ENCODE measurements around the gene FBXL3.
A peak's percentile ranks its signal among the peaks of the same experiment; 100 is the strongest.

FBXL3 gene, protein sequence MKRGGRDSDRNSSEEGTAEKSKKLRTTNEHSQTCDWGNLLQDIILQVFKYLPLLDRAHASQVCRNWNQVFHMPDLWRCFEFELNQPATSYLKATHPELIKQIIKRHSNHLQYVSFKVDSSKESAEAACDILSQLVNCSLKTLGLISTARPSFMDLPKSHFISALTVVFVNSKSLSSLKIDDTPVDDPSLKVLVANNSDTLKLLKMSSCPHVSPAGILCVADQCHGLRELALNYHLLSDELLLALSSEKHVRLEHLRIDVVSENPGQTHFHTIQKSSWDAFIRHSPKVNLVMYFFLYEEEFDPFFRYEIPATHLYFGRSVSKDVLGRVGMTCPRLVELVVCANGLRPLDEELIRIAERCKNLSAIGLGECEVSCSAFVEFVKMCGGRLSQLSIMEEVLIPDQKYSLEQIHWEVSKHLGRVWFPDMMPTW
- 81.1 to 133 (median 82.1) reads per million in 3 donors for total RNA-seq

- DNase-seq: peak; percentile 76 to 80 (median 77)
- Histone ChIP-seq H3K4me1 (ENCODE audit: control insufficient read depth, insufficient read depth, low read length, poor library complexity, severe bottlenecking) (peaks cover 23% of the 10 kb centered on the region), H3K27me3 (replicated peaks; ENCODE audit: control insufficient read depth, insufficient read depth, low read length, poor library complexity, severe bottlenecking) (no peaks in the 10 kb centered on the region), H3K4me3 (ENCODE audit: insufficient read depth, low read depth, low read length, poor library complexity, severe bottlenecking) (peak within 1 kb of the TSS; percentile 87), H3K36me3 (ENCODE audit: control insufficient read depth, insufficient read depth, low read length) (no peaks in the 10 kb centered on the region), H3K9me3 (ENCODE audit: control insufficient read depth, low read length) (no peaks in the 10 kb centered on the region), H3K27ac (ENCODE audit: insufficient read depth, low read length, poor library complexity, severe bottlenecking) (peak within 1 kb of the TSS; percentile 98)
These were observed at the start of gene FBXL3 for GRCh38 chr13:77026861-77027621. Gene FBXL3, minus strand, starts transcription at chr13:77027159. Its CDS starts 5,299 bp downstream, at chr13:77021860.

DNA sequence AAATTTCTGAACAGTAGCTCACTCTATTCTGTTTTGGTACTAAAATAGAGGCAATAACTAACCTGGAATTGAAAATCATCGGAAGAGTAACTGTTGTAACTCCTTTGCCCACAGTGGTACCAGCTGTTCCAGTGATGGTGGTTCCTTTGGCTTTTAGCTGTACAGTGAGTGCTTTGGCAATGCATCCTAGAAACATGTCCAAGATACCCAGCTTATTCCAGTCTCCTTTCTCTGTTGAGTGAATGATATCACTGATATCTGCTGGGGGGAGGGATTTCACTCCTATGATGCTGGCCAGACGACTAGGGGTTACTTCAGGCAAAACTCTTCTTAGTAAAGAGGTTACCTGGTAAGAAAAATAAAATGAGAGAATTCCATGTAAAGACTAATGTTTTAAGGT is 40.6 kb upstream of the FBXL3 start:
- no peak overlapping the region for H3K27ac ChIP-seq (ENCODE audit: insufficient read depth, low read length, poor library complexity, severe bottlenecking)
- no peaks in the 10 kb centered on the region for H3K4me1 ChIP-seq (ENCODE audit: control insufficient read depth, insufficient read depth, low read length, poor library complexity, severe bottlenecking)
- DNase-seq: no peak
- peaks cover 69% of the 10 kb centered on the region for H3K36me3 ChIP-seq (ENCODE audit: control insufficient read depth, insufficient read depth, low read length)
- no peaks in the 10 kb centered on the region for H3K9me3 ChIP-seq (ENCODE audit: control insufficient read depth, low read length)
- no peaks in the 10 kb centered on the region for H3K27me3 ChIP-seq (replicated peaks; ENCODE audit: control insufficient read depth, insufficient read depth, low read length, poor library complexity, severe bottlenecking)
- no peak overlapping the region for H3K4me3 ChIP-seq (ENCODE audit: insufficient read depth, low read depth, low read length, poor library complexity, severe bottlenecking)

DNA sequence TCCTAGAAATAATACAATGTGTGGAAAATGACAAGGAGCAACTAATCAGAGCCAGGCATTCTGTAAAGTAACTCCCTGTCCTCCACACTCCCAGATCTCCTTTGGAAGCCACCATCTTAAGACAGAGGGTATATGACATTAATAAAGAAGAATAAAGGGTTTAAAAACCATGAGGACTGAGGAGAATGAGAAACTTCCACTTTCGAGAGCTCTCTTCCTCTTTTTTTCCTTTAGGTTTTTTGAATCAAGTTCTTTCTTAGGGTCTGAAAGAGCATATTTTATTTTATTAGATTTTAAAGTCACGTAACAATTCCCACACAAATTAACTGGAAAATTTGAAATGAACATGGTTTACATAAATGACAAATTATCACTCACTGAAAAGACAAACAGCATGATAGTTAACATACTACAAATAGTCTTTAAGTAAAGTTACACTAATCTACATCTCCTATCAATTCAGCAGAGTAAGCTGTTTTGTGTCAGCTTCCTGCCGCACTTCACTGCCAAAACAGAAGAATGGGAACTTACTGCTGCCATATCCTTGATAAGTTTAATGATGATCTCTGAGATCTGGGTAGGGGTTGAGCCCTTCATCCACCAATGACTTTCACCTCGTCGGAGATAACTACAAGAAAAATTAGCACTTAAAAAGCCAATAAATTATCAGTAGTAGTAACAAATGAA is 38.6 kb upstream of the FBXL3 start:
- Histone ChIP-seq H3K36me3 (ENCODE audit: control insufficient read depth, insufficient read depth, low read length) (peaks cover 84% of the 10 kb centered on the region), H3K27ac (ENCODE audit: insufficient read depth, low read length, poor library complexity, severe bottlenecking) (no peak overlapping the region), H3K4me1 (ENCODE audit: control insufficient read depth, insufficient read depth, low read length, poor library complexity, severe bottlenecking) (no peaks in the 10 kb centered on the region), H3K27me3 (replicated peaks; ENCODE audit: control insufficient read depth, insufficient read depth, low read length, poor library complexity, severe bottlenecking) (no peaks in the 10 kb centered on the region), H3K9me3 (ENCODE audit: control insufficient read depth, low read length) (no peaks in the 10 kb centered on the region), H3K4me3 (ENCODE audit: insufficient read depth, low read depth, low read length, poor library complexity, severe bottlenecking) (no peak overlapping the region)
- no peak for DNase-seq

DNA sequence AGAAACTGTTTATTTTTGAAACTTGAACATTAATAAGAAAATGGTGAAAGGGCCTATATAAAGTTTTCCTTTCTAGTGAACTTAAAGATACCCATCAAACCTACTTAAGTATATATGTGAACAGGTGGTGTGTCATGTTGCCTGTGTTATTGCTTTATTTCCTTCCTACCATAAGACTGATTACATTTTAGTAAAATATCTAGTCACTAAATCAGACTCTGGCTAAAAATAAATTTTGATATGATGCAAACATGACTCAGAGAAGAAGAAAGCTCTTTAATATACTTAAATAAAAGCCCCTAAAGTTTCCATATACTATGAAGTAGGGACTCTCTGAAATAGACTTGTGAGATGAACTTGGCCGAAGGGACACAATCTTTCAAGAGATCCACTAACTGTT is 35.1 kb upstream of the FBXL3 start:
- DNase-seq: no peak
- Histone ChIP-seq H3K36me3 (ENCODE audit: control insufficient read depth, insufficient read depth, low read length) (peaks cover 72% of the 10 kb centered on the region), H3K9me3 (ENCODE audit: control insufficient read depth, low read length) (no peaks in the 10 kb centered on the region), H3K27ac (ENCODE audit: insufficient read depth, low read length, poor library complexity, severe bottlenecking) (no peak overlapping the region), H3K27me3 (replicated peaks; ENCODE audit: control insufficient read depth, insufficient read depth, low read length, poor library complexity, severe bottlenecking) (no peaks in the 10 kb centered on the region), H3K4me3 (ENCODE audit: insufficient read depth, low read depth, low read length, poor library complexity, severe bottlenecking) (no peak overlapping the region), H3K4me1 (ENCODE audit: control insufficient read depth, insufficient read depth, low read length, poor library complexity, severe bottlenecking) (no peaks in the 10 kb centered on the region)

DNA sequence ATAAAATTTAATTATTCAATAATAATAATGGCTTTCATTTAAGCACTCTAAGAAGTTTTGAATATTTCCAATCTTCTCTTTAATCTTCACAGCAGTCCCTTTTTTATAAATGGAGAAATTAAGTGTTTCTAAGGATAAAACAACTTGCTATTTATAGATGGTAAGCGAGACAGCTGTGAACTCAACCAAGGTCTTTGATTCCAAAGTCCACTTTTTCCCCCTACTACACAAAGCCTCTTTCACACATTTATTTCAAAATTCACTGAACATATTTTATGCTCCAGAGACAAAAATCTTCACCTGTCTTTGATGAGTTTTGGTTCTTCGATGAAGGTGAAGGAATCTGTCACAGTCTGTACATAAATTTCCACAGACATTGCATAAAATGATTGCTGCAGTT is 34.4 kb upstream of the FBXL3 start:
- Histone ChIP-seq H3K36me3 (ENCODE audit: control insufficient read depth, insufficient read depth, low read length) (peaks cover 74% of the 10 kb centered on the region), H3K27me3 (replicated peaks; ENCODE audit: control insufficient read depth, insufficient read depth, low read length, poor library complexity, severe bottlenecking) (no peaks in the 10 kb centered on the region), H3K4me3 (ENCODE audit: insufficient read depth, low read depth, low read length, poor library complexity, severe bottlenecking) (no peak overlapping the region), H3K4me1 (ENCODE audit: control insufficient read depth, insufficient read depth, low read length, poor library complexity, severe bottlenecking) (no peaks in the 10 kb centered on the region), H3K27ac (ENCODE audit: insufficient read depth, low read length, poor library complexity, severe bottlenecking) (no peak overlapping the region), H3K9me3 (ENCODE audit: control insufficient read depth, low read length) (no peaks in the 10 kb centered on the region)
- DNase-seq: no peak

DNA sequence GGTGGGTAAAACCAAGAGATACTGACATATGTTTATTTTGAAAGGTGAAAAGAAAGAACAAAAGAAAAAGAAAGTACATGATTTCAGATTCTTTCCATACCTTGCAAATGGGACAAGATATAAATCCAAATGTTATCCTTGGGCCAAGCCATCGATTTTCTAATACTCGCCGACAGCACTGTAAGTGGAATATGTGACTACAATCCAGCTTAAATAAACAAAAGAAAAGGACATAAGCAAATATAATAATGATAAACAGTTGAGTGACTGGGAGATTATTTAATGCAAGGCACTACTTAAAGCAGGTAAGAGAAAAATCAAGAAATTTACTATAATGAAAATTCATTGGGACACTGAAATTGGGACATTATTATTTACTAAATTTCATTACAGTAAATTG is 29.9 kb upstream of the FBXL3 start:
- no peak for DNase-seq
- Histone ChIP-seq H3K9me3 (ENCODE audit: control insufficient read depth, low read length) (no peaks in the 10 kb centered on the region), H3K36me3 (ENCODE audit: control insufficient read depth, insufficient read depth, low read length) (peaks cover 72% of the 10 kb centered on the region), H3K27ac (ENCODE audit: insufficient read depth, low read length, poor library complexity, severe bottlenecking) (no peak overlapping the region), H3K4me3 (ENCODE audit: insufficient read depth, low read depth, low read length, poor library complexity, severe bottlenecking) (no peak overlapping the region), H3K27me3 (replicated peaks; ENCODE audit: control insufficient read depth, insufficient read depth, low read length, poor library complexity, severe bottlenecking) (no peaks in the 10 kb centered on the region), H3K4me1 (ENCODE audit: control insufficient read depth, insufficient read depth, low read length, poor library complexity, severe bottlenecking) (no peaks in the 10 kb centered on the region)

GRCh38 chr13:77056382-77056781 is 29.4 kb upstream of the FBXL3 start:
- H3K36me3 ChIP-seq (ENCODE audit: control insufficient read depth, insufficient read depth, low read length): peaks cover 72% of the 10 kb centered on the region
- H3K27ac ChIP-seq (ENCODE audit: insufficient read depth, low read length, poor library complexity, severe bottlenecking): no peak overlapping the region

GRCh38 chr13:77055158-77055557 is 28.2 kb upstream of the FBXL3 start:
- Histone ChIP-seq H3K27me3 (replicated peaks; ENCODE audit: control insufficient read depth, insufficient read depth, low read length, poor library complexity, severe bottlenecking) (no peaks in the 10 kb centered on the region), H3K9me3 (ENCODE audit: control insufficient read depth, low read length) (no peaks in the 10 kb centered on the region), H3K4me3 (ENCODE audit: insufficient read depth, low read depth, low read length, poor library complexity, severe bottlenecking) (no peak overlapping the region), H3K36me3 (ENCODE audit: control insufficient read depth, insufficient read depth, low read length) (peaks cover 78% of the 10 kb centered on the region), H3K27ac (ENCODE audit: insufficient read depth, low read length, poor library complexity, severe bottlenecking) (no peak overlapping the region), H3K4me1 (ENCODE audit: control insufficient read depth, insufficient read depth, low read length, poor library complexity, severe bottlenecking) (no peaks in the 10 kb centered on the region)
- no peak for DNase-seq

More at GRCh38 chr13:77056382-77056781, 29.4 kb upstream of the FBXL3 start:
- Histone ChIP-seq H3K4me3 (ENCODE audit: insufficient read depth, low read depth, low read length, poor library complexity, severe bottlenecking) (no peak overlapping the region), H3K4me1 (ENCODE audit: control insufficient read depth, insufficient read depth, low read length, poor library complexity, severe bottlenecking) (no peaks in the 10 kb centered on the region), H3K27me3 (replicated peaks; ENCODE audit: control insufficient read depth, insufficient read depth, low read length, poor library complexity, severe bottlenecking) (no peaks in the 10 kb centered on the region), H3K9me3 (ENCODE audit: control insufficient read depth, low read length) (no peaks in the 10 kb centered on the region)
- DNase-seq: no peak

DNA sequence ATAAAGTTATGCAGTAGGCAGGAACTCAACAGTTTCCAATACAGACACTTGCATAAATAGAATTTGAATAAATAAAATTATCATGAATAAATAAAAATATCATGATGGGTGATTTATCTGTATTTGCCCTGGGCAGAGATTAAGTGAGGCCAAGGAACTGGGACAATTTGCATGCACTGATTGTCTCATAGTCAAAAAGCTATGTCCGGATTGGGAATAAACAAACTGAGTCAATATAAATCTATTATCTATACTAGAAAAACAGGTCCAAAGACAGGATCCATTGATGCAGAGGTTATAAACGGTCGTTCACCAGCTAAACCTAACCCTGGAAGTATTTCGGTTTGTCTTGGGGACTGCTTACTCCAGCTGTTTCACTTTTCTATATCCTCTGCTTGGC is 26.2 kb upstream of the FBXL3 start:
- Histone ChIP-seq H3K27ac (ENCODE audit: insufficient read depth, low read length, poor library complexity, severe bottlenecking) (no peak overlapping the region), H3K9me3 (ENCODE audit: control insufficient read depth, low read length) (no peaks in the 10 kb centered on the region), H3K4me1 (ENCODE audit: control insufficient read depth, insufficient read depth, low read length, poor library complexity, severe bottlenecking) (no peaks in the 10 kb centered on the region), H3K4me3 (ENCODE audit: insufficient read depth, low read depth, low read length, poor library complexity, severe bottlenecking) (no peak overlapping the region), H3K36me3 (ENCODE audit: control insufficient read depth, insufficient read depth, low read length) (peaks cover 83% of the 10 kb centered on the region), H3K27me3 (replicated peaks; ENCODE audit: control insufficient read depth, insufficient read depth, low read length, poor library complexity, severe bottlenecking) (no peaks in the 10 kb centered on the region)
- DNase-seq: no peak
